Hematopoietic multipotent progenitor cell treated with erythropoietin and hydrocortisone succinate and interleukin-3 and kit ligand, for 6 days (in vitro differentiated cells): Measurements from ENCODE around the gene CCDC74A.
"Not testable (repeated sequence)": the region's sequence is repeated elsewhere in the genome, so short reads cannot be mapped to it uniquely, and the experiment has no call there.

ENCODE experiments used
- DNase-seq: peaks from one replicate; pipeline ENCODE4 v3.0.0-alpha.2; 2015

CCDC74A gene

GRCh38 chr2:131527131-131528001 is at the start of gene CCDC74A:
TSS of gene CCDC74A (plus strand) at chr2:131527888. CDS start at chr2:131527971, 83 bp downstream.
- peak; percentile 68 for DNase-seq

GRCh38 chr2:131478074-131478849 is 49.4 kb upstream of the CCDC74A start:
- not testable (repeated sequence) for DNase-seq

- DNase-seq, result not testable (repeated sequence)
These were observed 48.7 kb upstream of the CCDC74A start for GRCh38 chr2:131478850-131479461.

GRCh38 chr2:131480351-131480750 is 47.3 kb upstream of the CCDC74A start:
- DNase-seq, result not testable (repeated sequence)

- DNase-seq, result not testable (repeated sequence)
These were observed 45.1 kb upstream of the CCDC74A start for GRCh38 chr2:131482506-131483155.

- DNase-seq, result not testable (repeated sequence)
These were observed 43.5 kb upstream of the CCDC74A start for GRCh38 chr2:131483981-131484820.

GRCh38 chr2:131484906-131485460 is 42.7 kb upstream of the CCDC74A start:
- DNase-seq, result not testable (repeated sequence)

- DNase-seq, result not testable (repeated sequence)
These were observed 41.3 kb upstream of the CCDC74A start for GRCh38 chr2:131486201-131486902.

GRCh38 chr2:131488306-131489205 is 39.1 kb upstream of the CCDC74A start:
- DNase-seq, result no peak

GRCh38 chr2:131490616-131491468 is 36.8 kb upstream of the CCDC74A start:
- peak; percentile 46 for DNase-seq

- peak; percentile 37 for DNase-seq
These were observed 36.2 kb upstream of the CCDC74A start for GRCh38 chr2:131491469-131491836.

- peak; percentile 15 for DNase-seq
These were observed 35.7 kb upstream of the CCDC74A start, which contains the start of gene MZT2A for GRCh38 chr2:131492015-131492417. TSS of gene MZT2A (minus strand) at chr2:131492397. CDS start at chr2:131492376, 21 bp downstream.

GRCh38 chr2:131492418-131493198 is 35.1 kb upstream of the CCDC74A start:
- peak; percentile 98 for DNase-seq

- peak; percentile 25 for DNase-seq
These were observed 34.3 kb upstream of the CCDC74A start for GRCh38 chr2:131493199-131493968.

- peak; percentile 54 for DNase-seq
These were observed 32.2 kb upstream of the CCDC74A start for GRCh38 chr2:131495506-131495905.

GRCh38 chr2:131498321-131498973 is 29.2 kb upstream of the CCDC74A start:
- not testable (repeated sequence) for DNase-seq
